RKO (cell line): ENCODE measurements around the gene MIPOL1.

Experiments
- DNase-seq: peaks from one replicate; pipeline ENCODE4 v3.0.0-alpha.2; 2016; ENCODE audit warnings: low spot score

The MIPOL1 gene

DNA sequence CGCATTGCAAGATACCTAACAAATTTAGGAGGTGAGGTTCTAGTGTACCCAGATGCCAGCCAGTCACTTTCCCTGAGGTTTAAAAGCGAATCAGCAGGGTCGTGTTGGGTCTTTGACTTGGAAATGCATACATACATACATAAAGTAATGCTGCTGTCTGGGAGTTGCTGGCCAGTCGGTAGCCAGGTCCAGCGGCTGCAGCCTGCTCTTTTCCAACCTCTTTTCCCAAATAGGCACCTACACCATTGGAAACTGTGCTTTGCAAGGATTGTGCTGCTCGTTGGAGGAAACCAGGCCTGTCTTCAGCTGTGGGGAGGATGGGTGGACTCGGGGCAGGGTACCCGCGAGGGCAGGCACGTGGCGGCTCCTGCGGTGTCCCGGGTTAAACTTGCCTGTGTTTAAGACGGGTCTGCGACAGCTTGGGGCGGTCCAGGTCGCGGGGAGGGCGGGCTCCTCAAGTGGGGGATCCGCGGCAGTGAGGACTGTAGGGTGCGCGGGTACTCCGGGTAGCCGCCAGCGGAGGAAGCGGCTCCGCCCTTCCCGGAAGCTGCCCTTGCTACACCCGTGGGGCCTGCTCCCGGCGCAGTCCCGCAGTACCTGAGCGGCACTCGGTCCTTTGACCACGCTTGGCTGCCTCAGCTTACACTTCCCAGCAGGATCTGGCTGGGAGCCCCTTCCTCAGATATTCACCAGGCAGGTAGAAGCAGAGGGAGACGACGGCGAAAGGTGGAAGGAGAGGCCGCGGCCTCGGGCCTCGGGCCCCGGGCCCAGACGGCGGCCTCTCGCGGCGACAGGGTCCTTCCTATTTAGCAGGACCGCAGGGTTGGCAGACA lies 400.4 kb downstream of the MIPOL1 start:
- DNase-seq: no peak

DNA sequence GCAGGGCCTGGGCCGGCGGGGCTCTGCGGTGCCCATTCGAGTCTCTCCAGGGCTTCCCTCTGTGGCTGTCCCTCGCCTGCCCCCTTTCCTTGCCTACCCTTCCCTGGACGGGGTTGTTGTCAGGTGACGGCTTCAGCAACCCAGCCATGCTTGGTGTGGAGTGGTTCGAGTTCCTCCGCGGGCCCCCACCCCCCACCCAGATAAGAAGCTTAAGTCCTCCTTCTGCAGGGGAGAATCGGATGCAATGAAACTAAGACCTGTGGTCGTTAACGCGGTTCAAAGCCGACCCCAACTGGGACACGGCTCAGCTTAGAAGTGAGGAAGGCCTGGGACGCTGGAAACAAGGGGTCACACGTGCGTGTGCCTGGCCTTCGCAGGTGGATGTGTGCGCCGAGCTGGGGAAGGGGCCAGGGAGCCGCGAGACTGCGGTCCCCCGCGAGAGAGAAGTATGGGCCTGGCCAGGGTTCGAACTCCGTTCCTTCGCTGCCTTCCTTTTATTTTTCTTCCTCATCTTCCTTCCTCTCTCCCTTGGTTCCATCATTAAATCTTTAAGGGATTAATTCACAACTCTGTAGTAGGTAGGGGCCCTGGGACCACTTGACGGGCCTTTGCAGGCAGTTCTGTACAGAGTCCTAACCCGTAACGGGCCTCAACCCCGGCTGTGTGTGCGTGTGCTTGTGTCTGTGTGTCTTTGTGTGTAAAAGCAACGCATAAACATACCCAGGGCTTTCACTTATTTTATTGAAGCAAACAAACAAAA lies 401.2 kb downstream of the MIPOL1 start:
- DNase-seq: no peak

DNA sequence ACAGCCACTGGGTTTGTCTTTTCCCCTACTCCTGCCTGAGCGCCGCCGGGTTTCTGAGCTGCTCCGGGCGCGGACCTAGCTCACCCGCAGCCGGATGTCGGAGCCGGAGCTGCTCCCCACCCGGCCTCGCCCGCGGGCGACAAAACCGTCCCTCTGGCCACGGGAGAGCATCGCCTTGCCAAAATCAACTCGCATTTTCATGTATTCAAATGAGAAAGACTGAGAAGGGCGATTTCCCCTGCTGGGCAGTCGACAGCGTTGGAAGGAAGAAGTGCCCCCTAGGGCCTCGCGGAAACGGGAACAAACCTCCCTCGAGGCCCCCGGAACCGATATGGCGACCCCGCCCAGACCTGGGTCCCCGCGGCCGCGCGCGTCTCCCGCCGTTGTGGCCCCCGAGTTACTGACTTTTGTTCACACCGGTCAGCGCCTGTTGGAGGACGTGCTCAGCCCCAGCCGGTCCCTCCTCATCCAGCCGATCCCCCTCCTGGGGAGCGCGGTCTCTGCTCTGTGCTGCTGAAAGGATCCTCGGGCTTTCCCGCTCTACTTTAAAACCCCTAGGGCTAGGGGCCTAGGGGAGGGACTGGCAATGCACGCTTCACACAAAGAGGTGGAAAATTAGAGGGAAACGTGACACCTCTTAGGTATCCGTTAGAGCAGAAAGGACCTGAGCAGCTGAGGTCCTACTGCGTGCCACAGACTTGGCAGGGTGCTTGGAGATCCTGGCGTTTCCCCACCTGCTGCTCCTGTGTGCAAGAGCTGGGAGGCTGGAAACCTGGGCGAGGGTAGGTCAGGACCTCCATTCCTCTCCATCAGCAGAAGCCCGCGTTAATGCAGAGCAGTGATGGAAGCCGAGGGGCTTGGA lies 402.0 kb downstream of the MIPOL1 start:
- no peak for DNase-seq

DNA sequence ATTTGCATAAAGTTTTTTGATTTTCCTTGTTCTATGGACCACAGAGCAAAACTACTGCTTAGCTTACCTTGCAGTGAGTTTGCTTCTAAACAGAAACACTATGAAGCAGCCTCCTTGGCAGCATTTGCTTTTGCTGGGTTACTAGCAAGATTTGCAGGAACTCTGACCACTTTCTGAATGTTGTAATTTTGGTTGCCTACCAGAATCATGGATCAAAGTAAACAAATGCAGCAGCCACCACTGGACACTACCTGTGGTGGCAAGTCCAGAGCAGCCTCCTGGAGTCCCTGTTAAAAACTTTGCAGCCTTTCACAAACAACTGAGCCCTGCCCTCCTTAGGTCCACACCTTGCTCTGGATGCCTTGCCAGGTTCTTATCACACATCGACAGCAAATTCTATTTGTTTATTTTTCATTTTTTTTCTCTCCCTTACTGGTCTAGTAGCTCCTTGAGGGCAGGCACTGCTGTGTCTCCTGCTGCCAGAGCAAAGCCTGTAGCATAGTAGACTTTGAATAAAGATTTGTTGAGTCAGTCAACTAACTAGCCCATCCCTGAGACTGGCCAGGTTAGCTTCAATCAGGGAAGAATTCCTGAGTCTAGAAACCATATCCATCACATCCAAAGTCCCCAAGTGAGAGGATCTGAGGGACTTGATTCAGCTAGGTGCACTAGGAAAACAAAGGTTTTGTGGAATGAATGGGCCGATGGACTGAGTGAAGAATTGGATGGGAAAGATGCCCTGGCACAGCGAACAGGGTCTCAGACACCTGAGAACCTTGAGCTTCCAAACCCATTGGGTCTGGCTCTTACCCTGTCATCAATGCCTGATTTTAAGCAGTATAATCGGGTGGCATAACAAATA lies 403.4 kb downstream of the MIPOL1 start:
- DNase-seq: no peak

DNA sequence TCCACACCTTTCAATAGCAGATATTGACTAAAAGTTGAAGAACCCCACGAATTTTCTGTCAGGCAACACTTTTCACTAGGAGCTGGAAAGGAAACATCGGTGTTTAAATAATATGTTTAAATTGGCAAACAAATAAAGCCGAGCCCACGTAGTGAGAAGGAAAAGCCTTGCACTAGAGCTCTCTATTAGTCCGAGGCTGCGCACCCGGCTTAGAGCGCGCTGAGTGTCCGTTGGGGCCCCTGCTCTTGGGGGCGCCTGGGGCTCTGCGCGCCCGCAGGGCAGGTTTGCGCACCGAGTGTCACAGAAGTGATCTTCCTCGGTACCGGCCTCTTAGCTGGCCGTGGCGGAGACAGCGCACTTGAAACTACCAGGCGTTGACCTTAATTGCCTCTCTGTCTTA lies 404.1 kb downstream of the MIPOL1 start:
- DNase-seq: no peak
